Superior temporal gyrus (tissue), 1 donor: Measurements from ENCODE around the gene ZMYND8.

Experiments
- DNase-seq: peaks from one replicate; pipeline ENCODE4 v3.0.0-alpha.2; 2016; ENCODE audit errors: extremely low spot score

Gene ZMYND8

DNA sequence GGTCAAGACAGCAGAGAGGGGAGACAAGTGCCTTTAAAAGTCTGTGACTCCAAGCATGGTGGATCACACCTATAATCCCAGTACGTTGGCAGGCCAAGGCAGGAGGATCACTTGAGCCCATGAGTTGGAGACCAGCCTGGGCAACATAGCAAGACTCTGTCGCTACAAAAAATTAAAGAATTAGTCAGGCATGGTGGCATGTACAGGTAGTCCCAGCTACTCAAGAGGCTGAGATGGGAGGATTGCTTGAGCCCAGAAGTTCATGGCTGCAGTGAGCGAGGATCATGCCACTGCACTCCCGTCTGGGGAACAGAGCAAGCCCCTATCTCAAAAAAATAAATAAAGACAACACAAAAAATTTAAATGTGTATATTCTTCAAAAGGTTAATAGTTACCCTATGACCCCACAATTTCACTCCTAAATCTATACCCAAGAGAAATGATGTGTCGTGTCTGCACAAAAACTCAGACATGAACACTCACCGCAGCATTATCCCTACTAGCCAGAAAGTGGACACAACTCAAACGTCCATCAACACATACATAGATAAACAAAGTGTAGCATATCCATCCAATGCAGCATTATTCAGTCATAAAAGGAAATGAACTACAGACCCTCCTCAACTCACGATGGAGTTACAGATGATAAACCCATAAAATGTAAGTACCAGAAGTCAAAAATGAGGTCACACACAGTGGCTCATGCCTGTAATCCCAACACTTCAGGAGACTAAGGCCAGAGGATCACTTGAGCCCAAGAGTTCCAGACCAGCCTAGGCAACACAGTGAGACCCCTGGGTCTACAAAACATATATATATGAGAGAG is 23.9 kb downstream of the ZMYND8 start:
- DNase-seq: peak; percentile 13

- peak; percentile 24 for DNase-seq
These were observed 25.4 kb downstream of the ZMYND8 start for GRCh38 chr20:47330933-47331708.

- DNase-seq: no peak
These were observed 26.4 kb downstream of the ZMYND8 start for GRCh38 chr20:47330071-47330470.

- peak; percentile 8 for DNase-seq
These were observed 28.4 kb downstream of the ZMYND8 start for GRCh38 chr20:47328129-47328528.

- no peak for DNase-seq
These were observed 28.8 kb downstream of the ZMYND8 start for GRCh38 chr20:47327711-47328110.

DNA sequence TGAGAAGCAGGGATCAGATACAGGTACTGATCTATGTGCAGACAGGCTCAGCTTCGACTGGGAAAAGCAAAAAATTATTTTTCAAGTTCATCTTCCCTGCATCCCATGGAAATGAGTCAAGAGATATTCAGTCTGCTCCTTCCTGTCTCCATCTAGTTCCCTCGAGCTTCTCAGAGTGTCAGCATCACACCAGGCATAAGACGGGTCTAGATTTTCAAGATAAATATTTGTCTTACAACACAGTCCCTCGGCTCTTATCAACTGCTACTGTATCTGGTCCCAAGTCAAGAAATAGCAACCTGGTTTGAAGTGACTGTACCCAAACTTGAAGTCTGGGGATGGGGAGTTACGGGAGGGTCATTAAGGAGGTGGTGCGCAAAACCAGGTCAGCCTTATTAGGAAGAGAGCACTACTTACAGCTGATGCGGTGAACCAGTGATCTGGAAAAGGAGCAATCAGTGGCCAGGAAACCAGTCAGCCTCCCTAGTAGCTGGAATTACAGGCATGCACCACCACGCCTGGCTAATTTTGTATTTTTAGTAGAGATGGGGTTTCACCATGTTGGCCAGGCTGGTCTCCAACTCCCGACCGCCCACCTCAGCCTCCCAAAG is 29.7 kb downstream of the ZMYND8 start:
- no peak for DNase-seq

GRCh38 chr20:47325242-47325641 is 31.3 kb downstream of the ZMYND8 start:
- DNase-seq: no peak

DNA sequence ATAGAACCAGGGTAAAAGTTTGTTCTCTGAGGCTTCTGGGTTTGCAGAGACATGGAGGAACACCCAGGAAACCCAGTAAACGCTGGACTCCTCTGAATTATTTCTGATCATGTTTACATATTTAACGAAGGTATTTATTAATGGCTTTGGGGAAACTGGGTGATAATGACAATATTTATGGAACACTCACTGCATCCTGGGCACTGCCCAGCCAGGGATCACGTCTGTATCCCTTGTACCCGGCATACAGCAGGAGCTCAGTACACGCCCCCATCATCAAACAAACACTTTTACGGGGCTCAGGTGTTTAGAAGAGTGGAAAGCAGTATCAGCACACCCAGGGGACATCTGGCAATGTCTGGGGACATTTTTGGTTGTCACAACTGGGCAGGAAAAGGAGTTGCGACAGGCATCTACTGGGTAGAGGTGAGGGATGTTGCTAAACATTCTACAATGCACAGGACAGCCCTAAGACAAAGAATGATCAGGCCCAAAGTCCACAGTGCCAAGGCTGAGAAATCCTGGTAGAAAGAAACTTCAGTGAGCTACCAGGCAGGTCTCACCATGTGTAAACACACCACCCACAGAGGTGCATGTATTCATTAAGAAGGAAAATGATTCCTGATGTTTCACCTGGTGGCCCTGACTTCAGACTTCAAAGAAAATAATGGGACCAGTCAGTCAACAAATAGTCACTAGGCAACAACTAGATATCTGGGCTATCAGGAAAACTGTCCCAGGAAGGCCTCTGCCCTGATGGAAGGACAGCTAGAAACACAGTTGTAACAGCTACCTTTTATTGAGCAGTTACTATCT is 35.3 kb downstream of the ZMYND8 start:
- DNase-seq: no peak

GRCh38 chr20:47319517-47320252 is 36.8 kb downstream of the ZMYND8 start:
- peak; percentile 81 for DNase-seq

DNA sequence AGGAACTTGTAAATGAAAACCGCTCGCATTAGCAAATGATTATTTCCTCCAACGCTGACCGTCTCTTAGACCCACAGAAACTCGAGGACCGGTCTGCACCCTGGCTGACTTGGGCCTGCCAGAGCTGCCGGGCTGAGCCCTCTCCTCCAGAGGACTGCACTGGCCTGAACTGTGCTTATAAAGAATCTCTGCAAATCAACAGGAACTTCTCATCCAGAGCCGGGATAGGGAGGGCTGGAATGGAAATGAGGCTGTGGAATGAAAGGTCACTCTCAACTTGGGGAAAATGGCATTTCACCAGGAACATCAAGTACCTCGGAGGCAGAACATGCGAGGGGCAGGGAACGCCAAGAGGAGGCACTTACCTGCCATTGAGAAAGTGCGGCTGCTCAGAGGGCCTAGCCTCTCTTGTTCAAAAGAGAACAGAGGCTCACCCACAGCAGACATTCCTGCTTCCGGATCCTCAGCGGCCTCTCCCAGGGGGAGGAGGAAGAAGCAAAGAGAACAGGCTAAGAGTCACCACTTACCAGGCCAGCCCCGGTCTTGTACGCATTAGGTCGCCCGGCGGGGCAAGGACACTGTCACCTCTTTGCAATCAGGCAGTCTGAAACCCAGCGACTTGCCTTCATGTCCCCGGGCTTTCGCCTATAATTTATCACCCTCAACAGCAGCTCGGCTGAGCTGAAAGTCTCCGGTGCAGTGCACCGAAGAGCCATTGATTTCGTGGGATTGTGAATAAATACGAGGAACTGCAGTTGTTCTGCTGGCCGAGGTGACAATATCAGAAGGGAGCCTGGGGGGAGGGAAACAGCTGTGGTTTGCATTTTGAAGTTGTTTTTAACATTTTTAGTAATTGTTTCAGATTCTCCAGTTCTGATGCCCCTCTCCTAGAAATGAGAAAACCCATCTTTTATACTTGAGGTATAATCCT is 37.6 kb downstream of the ZMYND8 start:
- peak; percentile 81 for DNase-seq

- DNase-seq: no peak
These were observed 38.4 kb downstream of the ZMYND8 start for GRCh38 chr20:47318027-47318585.

DNA sequence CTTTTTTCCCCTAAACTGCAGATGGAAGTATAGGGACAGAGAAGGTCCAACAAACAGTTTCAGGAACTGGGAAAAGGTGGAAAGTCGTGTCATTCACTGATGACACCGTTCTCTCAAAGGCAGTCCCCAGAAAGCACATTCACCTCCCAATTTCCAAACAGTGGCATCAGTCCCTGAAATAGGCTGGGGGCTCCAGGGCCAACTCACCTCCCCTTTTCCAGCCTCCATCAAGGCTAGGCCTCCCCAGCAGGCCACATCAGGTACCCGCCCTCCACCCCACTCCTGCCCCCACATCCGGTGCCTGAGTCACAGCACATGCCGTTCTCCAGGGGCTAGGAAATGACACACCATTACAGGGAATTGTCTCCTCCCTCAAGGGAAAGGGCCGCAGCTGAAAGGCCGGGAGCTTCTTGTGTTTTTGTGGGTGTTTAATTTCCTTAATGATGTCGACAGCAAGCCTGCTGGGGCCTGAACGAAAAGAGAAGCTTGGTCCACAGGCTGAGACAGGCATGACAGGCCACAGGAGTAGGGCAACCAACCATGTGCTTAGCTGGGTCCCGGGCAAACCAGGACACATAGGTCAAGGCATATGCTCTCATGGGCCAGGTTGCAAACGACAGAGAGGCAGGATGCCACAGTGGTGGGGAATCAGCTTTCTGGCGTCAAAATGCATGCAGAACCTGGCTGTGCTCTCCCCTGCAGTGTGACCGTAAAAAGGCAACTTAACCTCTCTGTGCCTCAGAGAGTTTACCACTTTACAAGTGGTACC is 39.2 kb downstream of the ZMYND8 start:
- DNase-seq: no peak

GRCh38 chr20:47316776-47317126 is 39.7 kb downstream of the ZMYND8 start:
- DNase-seq: no peak

DNA sequence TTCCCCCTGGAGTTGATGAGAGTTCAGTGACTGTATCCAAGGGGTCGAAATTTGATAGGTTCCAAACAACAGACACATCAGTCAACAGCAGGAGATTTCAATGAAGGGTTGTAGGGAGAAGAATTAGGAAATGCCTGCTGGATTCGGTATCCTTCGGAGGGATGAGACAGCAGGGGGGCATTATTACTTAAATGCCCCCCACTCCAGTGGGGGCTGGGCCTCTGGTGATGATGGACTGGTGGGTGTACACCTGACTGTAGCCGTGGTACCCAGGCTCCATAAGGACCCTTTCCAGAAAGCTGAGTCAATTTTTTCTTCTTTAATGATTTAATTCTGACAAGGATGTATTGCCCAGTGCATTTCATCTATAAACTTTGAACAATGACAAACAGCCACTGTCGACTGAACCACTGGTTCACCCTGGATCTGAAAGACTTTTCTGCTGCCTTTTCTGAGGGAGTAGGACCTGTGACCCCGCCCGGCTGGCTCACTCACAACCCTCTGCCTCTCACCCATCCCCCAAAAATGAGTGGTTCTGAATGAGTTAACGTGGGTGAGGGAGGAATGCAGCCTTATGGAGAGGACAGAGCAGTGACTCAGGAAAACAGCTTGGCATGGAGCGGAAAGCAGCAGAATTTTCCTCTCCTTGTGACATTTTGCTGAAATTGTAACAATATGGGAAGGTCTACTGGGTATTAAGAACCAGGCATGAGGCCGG is 41.0 kb downstream of the ZMYND8 start:
- DNase-seq: no peak

DNA sequence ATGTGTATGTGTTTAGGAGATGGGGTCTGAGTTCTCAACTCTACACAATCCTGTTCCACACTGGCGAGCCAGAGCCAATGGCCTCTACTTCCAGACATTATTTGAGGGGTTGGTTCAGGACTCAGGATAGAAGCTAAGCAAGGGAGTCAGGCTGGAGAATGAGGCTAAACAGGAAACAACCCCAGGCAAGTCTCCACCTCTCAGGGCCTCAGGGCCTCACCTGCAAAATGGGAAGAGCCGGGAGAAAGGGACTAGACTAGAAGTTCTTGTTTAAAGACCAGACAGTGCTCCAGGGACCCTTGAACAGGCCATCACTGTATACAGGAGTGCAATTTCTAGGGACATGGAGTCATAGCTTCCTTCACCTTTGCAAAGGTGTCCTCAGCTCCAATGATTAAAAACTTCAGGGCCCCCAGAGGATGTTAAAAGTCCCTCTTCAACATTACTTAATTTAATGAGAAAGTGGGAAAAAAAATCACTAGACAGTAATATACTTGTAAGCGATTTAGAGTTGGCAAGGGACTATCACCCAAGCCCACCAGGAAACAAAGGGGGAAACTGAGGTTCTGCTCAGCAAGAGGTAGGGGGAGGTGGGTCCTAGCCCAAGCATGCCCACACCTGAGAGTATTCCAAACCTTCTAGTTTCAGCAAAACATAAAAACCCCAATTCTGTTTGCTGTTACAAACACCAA is 41.7 kb downstream of the ZMYND8 start:
- no peak for DNase-seq

DNA sequence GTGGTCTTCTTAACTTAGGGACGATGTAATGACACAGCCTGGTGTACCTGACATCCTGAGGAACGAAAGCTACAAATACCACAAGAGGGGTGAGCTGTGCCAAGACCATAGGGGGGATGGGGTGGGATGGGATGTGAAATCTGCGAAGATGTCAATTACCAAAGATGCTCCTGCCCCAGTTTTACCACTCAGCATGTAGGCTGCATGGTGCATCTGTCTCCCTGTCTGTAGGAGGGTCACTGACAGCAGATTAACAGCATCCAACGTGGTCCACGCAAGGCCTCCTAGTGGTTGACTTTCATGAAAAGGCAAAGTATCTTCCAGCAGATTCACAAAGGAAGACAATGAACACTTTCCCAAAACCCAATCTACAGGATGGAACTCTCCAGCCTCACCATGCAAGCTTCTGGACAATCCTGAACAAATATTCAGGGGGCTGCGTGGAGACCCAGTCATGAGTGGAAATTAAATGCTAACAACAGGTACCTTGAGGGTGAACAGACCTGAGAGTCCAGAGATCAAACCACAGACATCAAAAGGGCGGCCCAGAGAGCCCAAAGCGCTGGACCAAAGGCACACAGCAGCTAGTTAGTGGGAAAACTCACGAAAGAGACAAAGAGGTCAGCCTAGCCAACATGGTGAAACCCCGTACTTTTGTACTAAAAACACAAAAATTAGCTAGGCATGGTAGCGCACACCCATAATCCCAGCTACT is 44.4 kb downstream of the ZMYND8 start:
- DNase-seq: no peak

GRCh38 chr20:47311211-47311610 is 45.3 kb downstream of the ZMYND8 start:
- DNase-seq: no peak
